GM12872 (cell line): ENCODE results near the gene QRFP.

Source experiments
- TF ChIP-seq, protein P1 (sequence below): IDR thresholded peaks from 3 replicates; pipeline ENCODE4 v1.5.1; 2011; ENCODE audit warnings: low read depth, mild to moderate bottlenecking, low read length, moderate library complexity; ENCODE audit not compliant: insufficient read depth

QRFP gene

DNA sequence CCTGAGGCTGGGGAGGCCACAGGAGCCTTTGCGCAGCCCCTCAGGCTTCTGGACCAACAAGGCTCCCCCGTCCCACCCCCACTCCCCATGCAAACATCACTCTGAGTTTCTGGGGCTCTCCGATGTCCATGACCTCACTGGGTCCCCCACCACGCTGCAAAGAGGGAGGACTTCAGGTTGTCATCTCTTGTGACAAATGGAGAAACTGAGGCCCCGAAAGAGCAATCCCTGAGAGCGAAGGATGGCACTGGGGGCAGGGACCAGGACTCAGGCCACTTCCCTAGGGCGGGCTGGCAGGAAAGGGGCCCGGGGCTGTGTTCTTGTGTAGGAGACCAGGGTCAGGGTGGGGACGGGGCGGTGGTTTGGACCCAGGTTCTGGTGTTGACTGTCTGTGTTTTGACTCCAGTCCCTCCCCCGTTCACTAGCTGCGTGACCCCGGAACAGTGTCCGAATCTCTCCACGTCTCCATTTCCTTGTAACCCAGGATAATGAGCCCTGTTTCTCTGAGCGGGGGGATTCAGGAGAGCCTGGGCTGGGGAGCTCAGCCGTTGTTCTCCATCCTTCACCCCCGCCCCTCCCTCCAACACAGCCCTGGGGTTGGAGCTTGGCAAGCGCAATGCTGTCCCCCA, 28.6 kb upstream of the QRFP start:
- TF ChIP-seq, protein P1, sequence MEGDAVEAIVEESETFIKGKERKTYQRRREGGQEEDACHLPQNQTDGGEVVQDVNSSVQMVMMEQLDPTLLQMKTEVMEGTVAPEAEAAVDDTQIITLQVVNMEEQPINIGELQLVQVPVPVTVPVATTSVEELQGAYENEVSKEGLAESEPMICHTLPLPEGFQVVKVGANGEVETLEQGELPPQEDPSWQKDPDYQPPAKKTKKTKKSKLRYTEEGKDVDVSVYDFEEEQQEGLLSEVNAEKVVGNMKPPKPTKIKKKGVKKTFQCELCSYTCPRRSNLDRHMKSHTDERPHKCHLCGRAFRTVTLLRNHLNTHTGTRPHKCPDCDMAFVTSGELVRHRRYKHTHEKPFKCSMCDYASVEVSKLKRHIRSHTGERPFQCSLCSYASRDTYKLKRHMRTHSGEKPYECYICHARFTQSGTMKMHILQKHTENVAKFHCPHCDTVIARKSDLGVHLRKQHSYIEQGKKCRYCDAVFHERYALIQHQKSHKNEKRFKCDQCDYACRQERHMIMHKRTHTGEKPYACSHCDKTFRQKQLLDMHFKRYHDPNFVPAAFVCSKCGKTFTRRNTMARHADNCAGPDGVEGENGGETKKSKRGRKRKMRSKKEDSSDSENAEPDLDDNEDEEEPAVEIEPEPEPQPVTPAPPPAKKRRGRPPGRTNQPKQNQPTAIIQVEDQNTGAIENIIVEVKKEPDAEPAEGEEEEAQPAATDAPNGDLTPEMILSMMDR = no peak

DNA sequence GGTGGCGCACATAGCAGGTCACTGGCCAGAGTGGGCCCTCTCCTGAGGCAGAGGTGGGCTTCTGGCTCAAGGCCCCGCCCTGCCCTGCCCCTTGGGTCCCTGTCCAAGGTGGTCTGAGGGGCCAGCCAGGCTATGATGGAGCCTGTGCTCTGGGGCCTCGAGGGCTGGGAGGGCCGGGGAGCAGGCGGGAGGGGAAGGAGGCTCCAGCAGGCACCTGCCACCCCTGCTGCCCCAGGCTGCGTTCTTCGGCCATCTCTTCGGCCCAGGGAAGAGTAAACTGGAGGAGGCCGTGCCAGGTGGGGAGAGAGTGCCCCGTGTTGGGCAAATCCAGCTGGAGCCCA, 27.8 kb upstream of the QRFP start:
- TF ChIP-seq, protein P1 = no peak

DNA sequence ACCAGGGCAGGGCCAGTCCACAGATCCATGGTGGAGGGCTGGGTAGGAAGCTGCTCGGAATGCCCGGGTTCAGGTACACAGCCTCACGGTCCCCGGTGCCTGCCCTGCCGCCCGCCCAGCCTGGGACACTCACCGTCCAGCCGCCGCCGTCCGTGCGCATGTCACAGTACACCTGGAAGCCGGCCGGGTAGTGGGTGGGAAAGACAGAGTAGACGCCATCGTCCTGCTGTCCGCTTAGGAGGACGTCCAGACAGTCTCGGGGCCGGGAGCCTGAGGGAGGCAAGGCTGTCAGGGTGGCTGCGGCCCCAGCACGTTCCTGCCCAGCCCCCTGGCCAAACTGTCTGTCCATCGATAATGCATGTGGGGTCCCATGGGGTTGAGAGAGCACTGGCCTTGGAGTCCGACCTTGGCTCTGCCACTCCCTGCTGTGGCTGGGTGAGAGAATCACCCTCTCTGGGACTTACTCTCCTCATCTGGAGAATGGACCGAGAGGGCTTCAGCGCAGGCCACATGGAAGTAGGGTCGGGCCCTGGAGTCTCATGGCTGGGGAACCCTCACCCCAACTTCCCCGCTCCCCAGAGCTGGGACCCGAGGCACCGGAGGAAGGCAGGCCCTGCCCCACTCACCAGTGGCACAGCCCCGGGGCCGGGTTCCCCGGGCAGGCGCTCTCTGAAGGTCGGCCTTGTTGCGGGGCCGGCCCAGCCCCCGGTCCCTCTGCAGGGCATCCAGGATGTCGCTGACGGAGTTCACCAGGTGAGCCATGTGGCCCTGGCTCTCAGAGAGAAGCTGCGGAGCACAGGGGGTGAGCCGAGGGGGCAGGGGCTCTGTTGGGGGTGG, 27.2 kb upstream of the QRFP start:
- TF ChIP-seq, protein P1 = no peak

DNA sequence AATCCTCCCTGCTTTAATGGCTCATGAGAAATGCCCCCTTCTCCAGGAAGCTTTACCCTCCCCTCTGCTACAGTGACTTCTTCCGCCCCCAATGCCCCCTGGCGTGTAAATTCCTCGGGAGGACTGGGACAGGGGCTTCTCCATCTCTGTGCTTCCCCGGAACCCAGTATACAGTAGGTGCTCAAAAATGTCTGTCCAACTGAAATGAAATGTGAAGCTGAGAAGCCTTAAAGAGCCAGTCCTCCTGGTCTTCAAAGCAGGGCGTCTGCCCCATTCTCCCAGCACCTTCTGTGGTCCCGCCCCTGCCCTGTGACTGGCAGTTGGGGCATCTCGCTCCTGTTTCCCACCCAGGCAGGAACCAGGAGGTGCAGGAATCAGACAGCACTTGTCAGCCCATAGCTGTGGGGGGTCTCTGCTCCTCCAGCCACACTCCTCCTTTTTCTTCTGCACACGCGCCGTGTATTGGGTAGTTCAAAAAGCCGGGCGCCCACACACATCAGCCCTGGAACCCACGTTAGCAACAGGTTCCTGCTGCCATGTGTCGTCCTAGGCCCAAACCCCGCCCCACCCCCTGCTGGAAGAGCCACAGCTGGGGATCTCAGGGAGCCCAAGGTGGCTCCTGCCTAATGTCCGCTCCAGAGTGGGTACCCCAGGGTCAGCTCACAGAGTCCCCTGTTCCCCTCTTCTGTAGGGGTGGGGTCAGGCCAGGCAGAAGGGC, 26.4 kb upstream of the QRFP start:
- TF ChIP-seq, protein P1 = no peak

DNA sequence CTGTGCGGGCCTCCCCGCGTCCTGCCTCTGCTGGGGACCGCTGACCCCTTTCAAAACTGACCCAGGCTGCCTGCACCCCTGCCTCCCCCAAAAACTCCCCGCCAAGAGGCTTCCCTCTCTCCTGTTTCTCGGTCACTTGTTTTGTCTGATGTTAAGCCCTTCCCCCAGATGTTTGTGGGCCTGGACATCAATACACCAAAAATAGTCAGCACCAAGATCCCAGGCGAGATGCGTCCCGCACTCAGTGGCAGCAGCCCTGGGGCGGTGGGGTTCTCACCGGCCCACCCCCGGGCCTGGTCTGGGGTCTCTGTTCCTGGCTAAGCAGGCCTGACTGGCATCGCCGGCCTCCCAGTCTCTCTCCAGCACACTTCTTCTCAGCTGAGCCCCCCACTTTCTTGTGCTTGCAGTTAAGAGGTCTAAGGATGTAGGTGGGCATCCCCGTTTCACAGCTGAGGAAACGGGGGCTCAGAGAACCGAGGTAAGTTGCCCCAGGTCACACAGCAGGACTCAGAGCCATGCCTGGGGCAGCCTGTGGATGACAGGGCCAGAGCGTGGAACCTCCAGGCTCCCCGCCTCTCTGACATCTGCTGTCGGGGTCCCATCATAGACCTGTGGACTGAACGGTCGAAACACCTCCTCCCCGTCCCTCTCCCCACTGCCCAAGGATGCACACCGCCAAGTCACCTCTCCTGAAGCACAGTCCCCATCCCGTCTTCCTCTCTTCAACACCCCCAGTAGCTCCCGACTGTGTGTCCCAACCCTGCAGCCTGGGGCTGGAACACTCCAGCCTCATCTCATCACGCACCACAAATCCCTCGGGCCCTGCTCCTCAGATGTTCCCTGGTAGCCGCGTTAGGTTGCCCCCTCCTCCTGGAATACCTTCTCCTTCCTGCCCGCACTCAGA, 25.6 kb upstream of the QRFP start:
- TF ChIP-seq, protein P1 = no peak

DNA sequence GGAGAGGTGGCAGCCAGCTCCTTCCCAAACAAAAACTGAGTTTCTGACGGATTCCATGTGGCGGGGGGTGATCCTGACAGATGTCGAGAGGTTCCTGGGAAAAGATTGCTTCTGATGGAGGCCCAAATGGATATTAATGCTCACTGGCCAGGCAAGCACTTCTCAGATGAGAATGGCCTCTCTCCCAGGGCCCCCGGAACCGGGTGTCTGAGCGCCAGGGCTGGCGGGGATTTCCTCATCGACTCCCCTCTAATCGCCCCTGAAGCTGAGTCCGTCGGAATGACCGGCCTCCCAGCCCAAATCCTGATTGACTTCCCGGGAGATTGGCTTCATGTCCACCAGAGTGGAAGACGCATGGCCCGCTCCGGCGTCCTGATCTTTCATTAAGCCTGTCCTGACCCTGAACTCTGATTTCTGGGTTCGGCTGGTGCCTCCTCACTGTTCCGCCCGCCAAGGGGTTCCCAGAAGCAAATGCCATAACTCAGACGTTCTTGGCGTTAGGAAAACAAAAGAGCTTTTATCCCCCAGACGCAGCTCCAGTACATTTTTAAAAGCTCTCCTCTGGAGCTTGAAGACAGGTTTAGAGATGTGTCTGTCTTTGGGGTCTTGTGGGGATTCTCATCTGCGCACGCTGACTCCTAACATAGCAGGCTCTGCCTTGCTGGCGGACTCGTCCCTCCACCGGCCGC, 24.8 kb upstream of the QRFP start:
- TF ChIP-seq, protein P1 = no peak
